ENCODE measurements around the gene ORAI1.
A peak's percentile ranks its signal among the peaks of the same experiment; 100 is the strongest.
"Not testable (repeated sequence)": the region's sequence is repeated elsewhere in the genome, so short reads cannot be mapped to it uniquely, and the experiment has no call there.

Gene ORAI1

DNA sequence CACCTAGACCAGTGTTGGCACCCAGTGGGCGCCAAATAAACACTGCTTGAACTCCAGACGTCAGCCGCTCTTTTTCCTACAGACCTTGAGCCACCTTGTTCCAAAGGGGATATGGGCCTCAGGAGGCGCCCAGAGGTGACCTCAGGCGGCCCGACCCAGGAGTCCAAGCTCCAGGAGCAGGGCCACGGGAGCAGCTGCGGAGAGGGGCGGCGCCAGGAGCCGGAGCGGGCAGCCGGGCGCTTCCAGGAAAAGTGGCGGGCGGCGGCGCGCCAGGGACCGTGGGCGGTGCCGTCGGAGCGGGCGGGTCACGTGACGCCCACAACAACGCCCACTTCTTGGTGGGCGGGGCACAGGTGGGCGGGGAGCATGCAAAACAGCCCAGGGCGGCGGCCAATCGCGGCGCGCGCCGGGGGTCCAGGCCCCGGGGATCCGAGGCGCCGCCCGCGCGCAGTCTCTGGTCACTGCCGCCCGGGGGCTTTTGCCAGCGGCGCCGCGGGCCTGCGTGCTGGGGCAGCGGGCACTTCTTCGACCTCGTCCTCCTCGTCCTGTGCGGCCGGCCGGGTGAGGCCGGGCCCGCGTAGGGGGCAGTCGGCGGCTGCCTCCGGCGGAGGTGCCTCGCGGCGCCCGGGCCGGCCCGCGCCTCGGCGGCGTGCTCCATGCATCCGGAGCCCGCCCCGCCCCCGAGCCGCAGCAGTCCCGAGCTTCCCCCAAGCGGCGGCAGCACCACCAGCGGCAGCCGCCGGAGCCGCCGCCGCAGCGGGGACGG is at the start of gene ORAI1:
Gene ORAI1 (plus strand): TSS at position 444 of the 766 bp plus-strand sequence.
- peak; percentile 99 for DNase-seq

DNA sequence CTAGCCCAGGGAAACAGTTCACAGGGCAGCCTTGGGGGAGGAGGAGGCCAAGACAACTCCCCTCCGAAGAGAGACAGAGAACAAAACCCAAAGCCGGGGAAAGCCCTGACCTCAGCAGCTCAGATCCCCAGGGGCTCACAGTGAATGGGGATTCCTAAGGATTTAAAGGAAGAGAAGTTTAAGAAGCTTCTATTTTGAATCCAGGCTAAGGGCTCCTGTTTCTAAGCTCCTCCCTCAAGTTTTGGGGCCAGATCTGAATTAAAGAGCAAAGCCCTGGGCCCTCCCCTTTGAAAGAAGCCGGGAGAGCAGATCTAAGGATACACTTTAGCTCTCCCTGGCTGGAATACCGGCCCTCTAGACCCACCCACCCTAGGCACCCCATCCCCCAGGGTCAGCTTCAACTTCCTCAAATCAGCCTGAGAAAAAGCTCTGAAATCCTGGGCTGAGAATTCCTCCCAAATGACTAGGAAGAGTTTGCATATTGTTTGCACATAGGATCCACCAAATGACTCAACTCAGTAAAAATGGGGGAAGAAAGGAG is 49.4 kb upstream of the ORAI1 start:
- no peak for DNase-seq

DNA sequence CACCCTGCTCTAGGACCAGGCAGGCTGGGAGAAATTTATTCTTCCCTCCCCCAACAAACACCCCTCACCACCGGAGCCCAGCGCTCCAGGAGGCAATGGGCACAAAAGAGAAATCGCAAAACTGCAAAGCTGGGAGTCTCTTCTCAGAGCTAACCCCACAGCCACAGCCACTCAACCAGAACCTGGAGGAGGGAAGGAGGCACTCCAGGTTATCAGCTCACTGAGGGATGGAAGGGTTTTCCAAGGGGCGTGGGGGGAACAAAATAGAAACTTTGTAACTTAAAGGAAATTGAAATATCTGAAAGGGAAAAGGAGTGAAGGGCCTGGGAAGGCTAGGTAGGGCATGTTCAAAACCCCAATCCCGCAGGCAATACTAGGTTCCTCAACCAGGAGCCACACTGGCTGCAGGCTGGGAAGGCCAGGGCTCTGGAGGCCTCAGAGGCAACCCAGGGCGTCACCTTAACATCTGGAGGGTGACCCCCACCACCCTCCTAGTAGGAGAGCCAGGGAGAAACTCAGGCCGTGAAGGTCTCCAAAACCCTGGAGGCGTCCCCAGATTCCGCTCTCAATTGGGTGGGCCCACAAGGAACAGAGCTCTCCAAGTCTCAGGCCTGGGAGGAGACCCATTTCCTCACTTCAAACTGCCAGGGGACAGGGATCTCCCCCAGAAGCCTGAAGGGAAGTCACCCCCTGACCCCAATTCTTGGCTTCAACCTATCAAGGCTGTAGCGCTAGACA is 48.7 kb upstream of the ORAI1 start:
- no peak for DNase-seq

DNA sequence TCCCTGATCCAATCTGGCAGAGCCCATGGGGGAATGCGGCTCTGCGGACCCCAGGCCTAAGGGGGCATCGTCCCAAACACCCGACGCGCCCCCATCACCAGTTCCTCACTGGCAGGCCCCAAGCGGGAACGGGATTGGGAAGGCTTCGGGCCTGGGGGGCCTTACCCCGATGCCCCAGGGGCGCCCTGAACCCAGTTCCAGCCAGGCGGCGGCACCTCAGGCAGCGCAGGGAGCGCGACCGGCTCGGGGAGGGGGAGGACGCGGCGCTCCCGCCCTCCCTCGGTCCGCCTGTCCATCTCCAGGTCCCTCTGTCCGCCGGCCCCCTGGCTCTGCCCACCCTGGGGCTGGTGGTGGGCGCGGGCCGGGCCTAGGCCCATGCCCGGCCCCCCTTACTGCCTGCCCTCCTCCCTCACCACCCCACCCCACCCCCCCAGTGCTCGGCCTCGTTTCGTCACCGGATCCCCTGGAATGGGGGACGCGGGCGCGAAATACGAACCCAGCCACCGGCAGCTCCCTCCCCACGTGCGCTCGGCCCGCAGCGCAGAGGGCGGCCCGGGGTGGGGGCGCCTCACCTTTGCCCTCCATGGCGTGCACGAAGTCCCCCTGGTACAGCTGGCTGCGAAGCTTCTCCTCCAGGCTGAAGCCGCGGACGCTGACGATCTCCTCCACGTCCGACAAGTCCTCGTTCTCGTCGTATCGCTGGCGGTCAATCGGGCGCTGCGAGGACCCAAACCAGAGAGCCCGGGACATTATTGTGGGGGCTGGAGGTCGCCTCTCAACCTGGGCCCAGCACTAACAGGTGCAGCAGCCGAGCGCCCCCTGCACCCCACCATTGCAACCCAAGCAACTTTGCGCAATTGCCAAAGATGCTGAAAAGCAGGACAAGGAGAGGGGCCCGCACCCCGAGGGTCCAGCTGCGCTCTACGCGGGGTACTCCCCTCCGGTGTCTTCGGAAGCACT is 47.8 kb upstream of the ORAI1 start:
- DNase-seq = no peak

DNA sequence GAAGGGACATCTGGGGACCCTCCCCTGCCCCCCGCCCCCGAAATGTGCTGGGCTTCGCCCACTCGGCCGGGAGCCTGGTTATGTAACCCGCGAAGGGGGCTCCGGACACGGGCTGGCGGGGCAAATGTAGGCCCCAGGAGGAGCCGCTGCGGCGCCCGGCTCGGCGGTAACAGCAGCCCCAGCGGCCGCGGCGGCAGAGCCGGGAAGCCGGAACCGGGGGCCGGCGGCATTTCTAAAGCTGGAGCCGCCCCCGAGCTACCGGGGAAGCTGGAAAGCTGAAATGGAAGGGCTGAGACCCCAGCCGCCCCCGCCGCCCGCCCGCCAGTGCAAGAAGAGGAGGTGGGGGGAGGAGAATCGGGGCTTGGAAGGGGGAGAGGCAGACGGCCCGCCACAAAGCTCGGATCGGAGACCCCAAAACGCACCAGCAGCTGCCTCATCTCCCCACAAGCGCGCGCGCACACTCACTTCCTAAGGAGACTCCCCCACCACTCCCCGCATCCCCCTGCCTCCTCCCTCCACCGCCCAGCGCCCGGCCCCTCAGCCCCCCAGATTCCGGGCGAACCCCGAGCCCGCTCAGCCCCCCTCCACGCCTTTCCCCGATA is 47.0 kb upstream of the ORAI1 start:
- peak; percentile 30 for DNase-seq

DNA sequence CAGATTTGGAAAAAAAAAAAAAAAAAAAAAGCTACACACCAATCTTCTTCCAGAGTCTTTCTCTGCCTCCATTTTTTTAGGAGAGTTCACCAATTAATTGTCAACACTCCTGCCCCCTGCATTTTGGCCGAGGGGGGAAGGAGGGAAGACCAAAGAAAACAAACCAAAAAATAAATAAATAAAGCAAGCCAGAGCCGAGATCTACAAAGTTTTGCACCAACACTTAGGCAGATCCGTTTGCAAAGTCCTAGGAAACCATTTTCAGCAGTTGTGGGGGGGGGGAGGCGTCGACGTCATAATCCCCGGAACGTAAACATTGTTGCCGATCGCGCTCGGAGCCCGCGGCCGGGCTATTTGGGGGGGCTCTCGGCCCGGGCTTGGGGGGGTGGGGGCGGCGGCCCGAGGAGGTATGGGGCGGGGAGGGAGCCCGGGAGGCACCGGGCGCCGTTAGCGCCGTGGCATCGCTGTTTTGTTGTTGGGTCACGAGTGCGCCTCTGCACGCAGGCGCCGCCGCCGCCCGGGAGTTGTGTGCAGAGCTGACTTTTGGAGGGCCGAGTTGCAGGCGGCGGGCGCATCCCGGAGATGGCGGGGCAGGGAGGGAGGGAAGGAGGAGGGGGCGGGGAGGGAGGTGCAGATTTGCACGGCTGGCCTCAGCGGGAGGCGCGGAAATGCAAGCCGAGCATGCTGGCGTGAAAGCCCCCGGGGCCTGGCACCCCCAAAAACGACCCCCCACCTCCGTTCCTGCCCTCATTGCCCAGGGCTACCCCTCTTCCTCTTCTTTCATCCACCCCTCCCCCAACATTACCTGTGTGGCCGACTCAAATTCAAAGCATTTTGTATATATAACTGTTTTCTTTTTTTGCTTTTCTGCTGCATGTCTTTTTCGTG is 46.1 kb upstream of the ORAI1 start:
- peak; percentile 63 for DNase-seq

DNA sequence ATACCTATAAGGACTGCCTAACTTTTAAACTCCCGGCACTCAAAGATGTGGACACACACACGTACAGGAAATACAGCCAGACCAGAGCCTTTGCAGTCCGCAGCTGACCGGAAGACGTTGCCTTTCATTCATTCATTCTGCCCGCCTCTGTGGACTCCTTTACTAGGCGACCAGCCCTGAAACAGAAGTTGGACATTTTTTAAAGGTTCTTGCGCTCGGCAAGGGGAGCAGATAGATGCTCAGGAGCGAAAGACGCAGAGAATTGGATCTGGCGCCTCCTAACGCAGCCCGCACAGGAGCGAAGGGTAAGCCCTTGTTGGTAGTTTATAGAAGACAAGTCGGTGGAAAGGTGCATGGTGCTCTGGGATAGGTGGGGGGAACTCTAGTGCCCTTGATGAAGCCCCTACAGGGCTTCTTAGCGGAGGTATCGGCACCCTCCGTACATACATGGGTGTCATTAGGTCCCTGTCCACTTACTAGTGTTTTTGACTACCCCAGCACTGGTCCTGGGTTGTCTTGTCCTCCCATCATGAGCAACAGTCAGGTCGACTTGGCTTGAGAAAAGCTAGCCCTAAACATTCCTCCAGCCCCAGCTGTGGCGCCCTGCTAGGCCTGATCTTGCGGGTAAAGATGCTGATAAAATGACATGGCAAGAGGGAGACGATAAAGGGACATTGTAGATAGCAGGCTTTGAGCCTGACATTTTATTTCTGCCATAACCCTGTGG is 45.2 kb upstream of the ORAI1 start, which contains the start of gene KDM2B:
Gene KDM2B (minus strand): TSS at position 65 of the 727 bp plus-strand sequence. CDS start 112 bp downstream, outside the sequence.
- peak; percentile 22 for DNase-seq

DNA sequence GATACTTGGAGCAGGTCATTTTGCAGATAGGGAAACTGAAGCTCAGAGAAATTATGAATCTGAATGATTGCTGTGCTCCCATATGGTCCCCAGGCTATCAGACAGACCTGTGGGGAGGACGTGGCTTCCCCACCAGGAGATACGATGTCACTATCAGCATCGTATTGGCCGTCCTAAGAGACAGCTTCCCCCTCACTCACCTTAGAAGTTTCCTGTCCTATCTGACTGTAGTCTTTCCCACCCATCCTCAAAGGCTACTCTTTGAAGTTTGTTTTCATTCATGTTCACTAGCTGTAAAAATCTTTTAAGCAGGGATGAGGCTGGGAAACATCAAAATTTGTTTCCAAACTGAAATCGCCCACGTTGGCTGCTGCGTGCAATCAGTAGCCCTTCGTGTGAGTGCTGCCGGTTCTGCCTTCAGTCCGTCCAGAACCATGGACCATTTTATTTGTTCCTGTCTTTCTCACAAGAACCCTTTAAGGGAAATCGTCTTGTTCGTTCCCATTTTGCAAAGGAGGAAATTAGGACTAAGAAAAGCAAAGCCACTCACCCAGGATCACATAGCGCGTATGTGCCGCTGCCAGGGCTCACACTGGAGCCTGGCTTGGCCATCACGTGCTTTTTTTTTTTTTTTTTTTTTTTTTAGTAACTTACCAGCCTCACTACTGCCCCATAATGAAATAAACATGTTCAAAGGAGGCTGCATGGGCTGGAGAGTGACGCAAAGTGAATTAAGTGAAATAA is 44.5 kb upstream of the ORAI1 start:
- DNase-seq = no peak

DNA sequence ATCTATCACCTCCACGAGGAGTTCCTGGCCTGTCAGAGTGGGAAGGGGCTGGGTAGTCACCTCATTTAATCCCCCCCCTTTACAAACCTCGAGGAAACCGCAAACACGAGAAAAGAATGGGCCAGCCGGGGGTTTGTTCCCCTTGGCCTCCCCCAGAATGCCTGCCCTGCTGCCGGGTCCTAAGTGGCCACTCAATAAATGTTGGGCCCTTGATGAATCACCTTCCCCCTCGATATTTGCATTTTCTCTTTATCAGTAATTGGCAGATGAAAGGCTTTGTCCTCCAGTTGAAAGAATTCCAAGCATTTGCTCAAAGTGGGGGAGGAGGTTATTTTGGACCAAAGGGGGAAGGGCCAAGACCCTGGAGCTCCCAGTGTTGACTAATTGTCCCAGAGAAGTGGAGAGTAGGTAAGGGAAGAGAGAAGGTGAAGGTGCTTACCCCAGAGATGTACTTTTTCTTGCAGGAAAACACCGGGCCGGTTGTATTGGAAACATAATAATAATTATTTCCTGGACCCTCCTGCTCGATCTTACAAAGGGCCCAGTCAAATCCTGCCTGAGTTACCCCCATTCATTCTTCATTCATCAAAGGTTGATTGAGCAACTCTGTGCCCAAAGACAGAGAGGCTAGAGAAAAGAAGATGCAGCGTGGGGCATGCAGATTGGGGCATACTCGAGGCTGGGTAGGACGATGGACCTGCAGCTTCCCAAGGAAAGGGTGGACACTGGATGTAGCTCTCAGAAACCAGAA is 43.6 kb upstream of the ORAI1 start:
- no peak for DNase-seq

DNA sequence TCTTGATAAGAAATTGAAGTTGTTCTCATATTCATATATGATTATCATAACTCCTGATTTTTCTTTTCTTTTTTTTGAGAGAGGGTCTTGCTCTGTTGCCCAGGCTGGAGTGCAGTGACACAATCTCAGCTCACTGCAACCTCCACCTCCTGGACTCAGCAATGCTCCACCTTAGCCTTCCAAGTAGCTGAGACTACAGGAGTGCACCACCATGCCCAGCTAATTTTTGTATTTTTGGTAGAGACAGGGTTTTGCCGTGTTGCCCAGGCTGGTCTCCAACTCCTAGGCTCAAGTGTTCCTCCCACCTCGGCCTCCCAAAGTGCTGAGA is 43.0 kb upstream of the ORAI1 start:
- DNase-seq = not testable (repeated sequence)

DNA sequence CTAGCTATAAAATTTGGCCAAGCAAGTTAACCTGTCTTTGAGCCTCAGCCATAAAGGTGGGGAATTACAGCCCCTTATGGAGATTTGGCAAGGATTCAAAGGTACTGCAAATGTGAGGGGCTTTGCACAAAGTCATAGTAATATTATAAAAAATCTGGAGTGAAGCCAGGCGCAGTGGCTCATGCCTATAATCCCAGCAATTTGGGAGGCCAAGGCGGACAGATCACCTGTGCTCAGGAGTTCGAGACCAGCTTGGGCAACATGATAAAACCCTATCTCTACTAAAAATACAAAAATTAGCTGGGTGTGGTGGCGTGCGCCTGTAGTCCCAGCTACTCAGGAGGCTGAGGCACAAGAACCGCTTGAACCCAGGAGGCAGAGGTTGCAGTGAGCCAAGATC is 41.4 kb upstream of the ORAI1 start:
- not testable (repeated sequence) for DNase-seq

DNA sequence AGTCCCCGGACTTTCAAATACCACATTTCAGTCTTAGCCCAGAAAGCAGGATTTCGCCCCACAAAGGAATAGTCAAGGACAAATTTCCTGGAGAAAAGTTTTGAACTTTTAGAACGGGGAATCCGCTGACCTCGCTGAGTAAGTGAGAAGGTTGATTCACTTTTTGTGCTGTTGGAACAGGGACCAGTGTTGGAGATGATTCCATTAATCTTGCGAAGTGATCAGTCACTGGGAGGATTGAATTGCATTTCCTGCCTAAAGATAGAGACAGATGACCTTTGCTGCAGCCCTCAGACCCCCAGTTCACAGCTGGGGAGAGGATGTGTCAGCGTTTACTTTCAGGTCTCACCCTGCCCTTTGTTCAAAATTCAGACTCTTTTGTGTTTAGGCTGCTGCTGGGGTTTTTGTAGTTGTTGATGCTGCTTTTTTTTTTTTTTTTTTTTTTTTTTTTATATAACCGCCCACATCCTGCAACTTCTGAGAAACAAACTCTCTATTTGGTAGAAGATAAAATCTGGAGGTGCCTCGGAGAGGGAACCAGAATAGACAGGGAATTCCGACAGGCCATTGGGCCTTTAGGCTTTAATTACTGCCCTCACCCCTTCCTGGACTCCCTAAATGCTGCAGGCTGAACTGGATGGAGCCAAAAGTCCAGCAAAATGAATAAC is 35.7 kb upstream of the ORAI1 start:
- peak; percentile 28 for DNase-seq

DNA sequence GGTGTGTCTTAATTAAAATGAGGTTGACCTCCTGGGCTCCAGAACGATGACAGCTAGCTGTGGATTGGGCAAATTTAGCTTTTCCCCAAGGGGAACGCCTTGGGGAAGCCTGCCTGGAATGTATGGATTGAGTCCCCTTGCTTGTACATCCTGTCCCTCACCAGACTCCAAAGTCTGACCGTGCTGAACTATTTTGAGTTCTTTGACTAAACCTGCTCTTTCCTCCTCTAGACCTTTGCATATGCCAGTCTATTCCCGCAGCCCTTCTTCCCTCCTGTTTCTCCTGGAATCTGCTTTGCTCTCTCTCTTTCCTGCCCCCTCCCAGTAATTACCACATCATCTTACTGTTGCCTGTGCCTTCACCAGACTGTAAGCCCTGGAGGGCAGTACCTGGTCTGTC is 34.0 kb upstream of the ORAI1 start:
- DNase-seq = no peak

DNA sequence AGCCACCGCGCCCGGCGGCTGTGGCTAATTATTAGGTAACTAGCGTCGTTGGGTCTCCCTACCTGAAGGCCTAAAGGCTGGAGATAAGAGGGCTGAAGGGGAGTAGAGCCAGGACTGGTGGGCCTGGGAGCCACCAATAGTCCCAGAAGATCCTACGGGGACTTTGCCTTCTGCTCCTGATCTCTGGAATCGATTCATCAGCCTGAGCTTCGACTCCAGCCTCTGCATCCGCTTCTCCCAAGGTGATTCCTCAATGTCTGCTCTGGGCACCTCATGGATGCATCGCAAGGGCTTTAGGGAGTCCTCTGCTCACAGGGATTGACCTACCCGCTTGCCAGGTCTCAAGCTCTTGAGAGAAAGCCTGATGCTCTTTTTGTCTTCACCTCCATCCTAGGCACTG is 30.8 kb upstream of the ORAI1 start:
- DNase-seq = no peak

DNA sequence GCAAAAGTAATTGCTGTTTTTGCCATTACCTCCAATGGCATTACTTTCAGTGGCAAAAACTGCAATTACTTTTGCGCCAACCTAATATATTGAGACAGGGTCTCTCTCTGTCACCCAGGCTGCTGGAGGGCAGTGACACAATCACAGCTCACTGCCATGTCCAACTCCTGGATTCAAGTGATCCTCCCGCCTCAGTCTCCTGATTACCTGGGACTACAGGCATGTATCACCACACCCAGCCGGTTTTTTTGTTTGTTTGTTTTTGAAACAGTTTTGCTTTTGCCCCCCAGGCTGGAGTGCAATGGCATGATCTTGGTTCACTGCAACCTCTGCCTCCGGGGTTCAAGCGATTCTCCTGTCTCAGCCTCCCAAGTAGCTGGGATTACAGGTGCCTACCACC is 29.8 kb upstream of the ORAI1 start:
- no peak for DNase-seq

DNA sequence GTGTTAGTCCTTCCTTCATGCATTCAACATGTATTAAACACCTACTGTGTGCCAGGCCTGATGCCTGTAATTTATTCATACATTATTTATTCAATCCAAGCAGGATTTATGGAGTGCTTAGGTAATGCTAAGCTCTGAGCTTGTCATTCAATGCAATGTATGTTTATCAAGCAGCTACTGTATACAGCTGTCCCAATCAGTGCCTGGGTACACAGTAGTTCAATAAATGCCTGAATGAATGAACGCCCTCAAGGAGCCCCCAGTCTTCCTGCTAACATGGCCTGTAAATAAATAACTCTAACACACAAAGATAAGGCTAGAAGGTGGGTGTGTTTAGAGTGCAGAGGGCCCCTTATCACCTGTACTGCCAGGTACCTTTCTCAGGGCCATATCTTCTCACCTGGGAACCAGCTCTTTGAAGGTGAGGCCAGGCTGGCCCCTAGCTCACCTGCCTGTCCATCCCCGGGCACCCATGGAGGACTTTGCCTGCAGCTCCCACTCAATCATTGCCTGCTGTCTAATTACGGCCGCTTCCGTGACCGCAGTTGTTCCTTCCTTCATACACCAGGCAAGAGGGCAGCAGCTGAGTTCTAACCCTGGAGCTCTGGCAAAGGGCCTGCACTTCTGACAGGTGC is 25.5 kb upstream of the ORAI1 start:
- no peak for DNase-seq

DNA sequence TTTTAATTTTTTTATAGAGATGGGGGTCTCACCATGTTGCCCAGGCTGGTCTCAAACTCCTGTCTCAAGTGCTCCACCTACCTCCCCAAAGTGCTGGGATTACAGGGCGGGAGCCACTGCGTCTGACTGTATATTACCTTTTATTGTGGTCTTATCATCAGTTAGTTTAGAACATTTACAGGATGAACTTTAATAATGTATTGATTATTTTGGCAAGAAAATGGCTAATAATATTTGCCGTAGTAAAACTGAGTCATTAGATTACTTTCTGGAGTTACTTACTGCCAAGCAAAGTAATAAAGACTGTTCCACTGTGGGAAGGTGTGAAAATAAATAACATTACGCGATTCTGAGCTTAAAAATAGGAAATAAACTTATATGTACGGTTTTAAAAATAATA is 23.6 kb upstream of the ORAI1 start:
- no peak for DNase-seq

DNA sequence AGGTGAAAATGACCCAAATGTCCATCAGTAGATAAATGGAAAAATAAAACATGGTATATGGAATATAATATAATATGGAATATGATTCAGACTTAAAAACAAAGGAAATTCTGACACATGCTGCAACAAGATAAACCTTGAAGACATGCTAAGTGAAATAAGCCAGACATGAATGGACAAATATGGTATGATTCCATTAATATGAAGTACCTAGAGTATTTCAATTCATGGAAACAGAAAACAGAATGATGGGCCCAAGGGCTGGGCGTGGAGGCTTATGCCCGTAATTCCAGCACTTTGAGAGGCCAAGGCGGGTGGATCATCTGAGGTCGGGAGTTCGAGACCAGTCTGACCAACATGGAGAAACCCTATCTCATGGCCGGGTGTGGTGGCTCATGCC is 22.7 kb upstream of the ORAI1 start:
- DNase-seq = no peak
